ENCODE results near the gene TMEM178B.

The TMEM178B gene

DNA sequence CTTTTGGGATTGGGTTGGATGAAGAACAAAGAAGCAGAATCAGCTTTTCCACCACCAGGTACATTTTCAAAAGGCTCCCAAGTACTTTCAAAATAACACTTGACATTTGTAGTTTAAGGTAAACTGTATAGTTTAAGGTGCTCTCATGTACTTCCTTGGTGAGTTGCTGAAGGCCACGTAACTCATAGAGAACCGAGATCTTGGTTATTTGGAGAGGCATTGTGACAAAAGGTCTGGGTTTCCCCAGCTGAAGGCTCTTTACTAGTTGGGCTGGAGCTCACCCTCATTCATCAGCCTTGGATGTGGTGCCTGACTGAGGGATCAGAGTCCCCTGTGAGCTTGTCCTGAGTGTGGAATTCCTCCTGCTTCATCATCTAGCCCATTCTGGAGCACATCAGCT lies 191.8 kb downstream of the TMEM178B start:
- FAIRE-seq = no peak

GRCh38 chr7:141268614-141269013 lies 194.8 kb downstream of the TMEM178B start:
- no peak for FAIRE-seq

GRCh38 chr7:141271451-141271850 lies 197.6 kb downstream of the TMEM178B start:
- FAIRE-seq = no peak

DNA sequence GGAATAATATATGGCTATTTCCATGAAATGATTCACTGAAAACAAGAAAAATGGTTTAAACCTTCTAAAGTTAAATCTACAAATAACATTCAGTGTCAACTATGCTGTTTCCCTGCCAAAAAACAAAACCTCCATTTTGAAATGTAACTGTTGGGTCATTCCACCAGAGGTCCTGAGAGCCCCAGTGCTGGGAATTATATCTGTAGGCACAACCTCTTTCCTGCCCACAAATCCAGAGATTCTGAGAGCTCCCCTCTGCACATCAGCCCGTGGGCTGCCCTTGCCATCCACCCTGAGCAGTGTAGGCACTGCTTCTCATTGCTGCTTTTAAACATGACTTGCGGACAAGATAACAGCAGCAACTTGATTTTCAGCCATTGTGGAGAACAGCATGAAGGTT lies 198.6 kb downstream of the TMEM178B start:
- FAIRE-seq = no peak

DNA sequence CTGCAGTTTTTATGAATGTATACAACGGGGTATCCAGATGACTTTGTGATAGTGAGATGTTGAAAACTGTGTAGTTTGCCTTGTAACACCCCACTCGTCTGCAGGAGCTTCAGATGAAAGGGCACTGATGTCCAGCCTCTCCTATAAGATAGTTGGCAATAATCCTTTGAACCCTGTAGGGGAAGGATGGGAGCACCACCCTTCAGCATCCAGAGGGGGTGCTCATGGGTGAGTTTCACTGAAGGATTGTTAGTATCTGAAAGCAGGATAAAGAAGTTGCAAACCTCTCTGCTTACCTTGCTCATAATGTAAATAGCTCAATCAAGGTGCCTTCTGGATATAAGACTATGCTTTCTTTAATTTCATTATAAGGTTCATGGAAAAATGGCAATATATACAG lies 201.5 kb downstream of the TMEM178B start:
- no peak for FAIRE-seq

- FAIRE-seq = no peak
Measured at GRCh38 chr7:141276031-141276430, 202.2 kb downstream of the TMEM178B start.

- FAIRE-seq = no peak
Measured at GRCh38 chr7:141280100-141280499, 206.2 kb downstream of the TMEM178B start.

- no peak for FAIRE-seq
Measured at GRCh38 chr7:141281311-141281710, 207.4 kb downstream of the TMEM178B start.

DNA sequence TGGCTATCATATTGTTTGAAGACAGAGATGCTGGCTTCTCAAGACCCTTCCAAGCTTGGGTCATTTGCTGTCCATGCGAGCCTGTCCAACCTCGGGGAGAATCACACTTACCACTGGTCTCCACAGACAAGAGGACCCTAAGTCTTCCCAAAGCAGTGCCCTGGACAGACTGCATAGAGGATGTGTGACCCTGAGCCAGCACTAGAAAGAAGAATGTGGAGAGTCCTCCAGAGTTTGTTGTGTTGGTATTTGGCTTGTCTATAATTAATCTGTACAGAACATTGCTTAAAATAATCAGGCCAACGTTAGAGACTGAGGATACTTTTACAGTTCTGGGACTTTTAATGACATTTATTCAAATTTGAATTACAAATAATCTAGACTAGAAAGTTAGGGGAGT lies 212.7 kb downstream of the TMEM178B start:
- no peak for FAIRE-seq

- FAIRE-seq = no peak
Measured at GRCh38 chr7:141287936-141288335, 214.1 kb downstream of the TMEM178B start.

DNA sequence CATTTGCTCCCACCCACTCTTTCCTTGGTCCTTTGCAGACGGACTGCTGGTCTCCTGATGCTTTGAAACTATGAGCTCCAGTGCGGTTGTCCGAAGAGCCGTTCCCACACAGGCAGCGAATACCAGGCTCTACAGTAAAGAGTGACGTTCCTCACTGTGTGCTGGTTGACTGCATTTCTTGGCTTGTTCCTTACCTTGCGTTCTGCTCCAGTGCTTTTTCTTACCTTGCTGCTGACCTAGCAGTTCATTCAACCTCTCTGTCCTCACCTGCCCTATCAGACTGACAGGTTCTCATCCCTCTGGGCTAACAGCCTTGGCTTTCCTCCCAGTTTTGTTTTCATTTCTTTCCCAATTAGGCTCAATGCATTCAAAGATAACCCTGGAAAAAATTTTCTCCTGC lies 214.8 kb downstream of the TMEM178B start:
- FAIRE-seq = no peak

- no peak for FAIRE-seq
Measured at GRCh38 chr7:141290365-141290764, 216.5 kb downstream of the TMEM178B start.

GRCh38 chr7:141290973-141291372 lies 217.1 kb downstream of the TMEM178B start:
- FAIRE-seq = no peak

GRCh38 chr7:141291541-141291940 lies 217.7 kb downstream of the TMEM178B start:
- no peak for FAIRE-seq

- FAIRE-seq = no peak
Measured at GRCh38 chr7:141294143-141294829, 220.4 kb downstream of the TMEM178B start.

- no peak for FAIRE-seq
Measured at GRCh38 chr7:141295367-141295895, 221.6 kb downstream of the TMEM178B start.

GRCh38 chr7:141300816-141301215 lies 227.0 kb downstream of the TMEM178B start:
- no peak for FAIRE-seq

- FAIRE-seq = no peak
Measured at GRCh38 chr7:141301544-141301943, 227.7 kb downstream of the TMEM178B start.

DNA sequence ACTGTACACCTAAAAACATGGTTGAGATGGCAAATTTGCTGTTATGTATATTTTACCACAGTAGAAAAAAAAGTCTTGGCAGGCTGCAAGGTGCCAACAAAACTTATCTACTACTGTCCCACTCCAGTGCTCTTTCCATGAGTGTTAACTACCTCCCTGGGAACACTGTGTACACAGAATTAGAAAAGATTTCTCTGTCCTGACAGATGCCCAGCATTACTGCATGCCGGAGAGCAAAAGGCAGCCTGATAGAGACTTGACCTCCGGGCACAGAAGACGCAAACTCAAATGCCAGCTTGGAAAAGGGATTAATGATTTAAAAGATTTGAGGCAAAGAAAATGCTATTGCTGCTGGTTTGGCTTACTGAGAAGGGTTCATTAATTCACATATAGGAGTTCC lies 228.8 kb downstream of the TMEM178B start:
- no peak for FAIRE-seq

DNA sequence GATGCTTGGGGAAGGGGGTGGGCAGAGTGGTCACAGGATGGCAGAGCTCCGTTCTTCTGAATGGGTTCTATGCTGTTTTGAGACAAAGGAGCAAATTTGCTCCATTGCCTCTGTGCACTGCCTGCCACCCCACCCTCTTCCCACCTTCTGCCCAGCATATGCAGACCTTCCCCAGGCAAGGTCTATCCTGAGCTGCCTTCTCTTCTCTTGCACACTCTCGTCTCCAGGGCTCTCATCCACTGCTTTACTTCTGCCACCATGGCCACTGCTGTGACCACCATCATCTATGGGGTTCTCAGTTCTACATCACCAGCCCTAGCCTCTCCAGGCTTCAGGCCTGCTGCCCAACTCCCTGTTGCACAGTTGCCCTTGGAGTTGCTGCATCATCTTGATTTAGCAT lies 230.4 kb downstream of the TMEM178B start:
- no peak for FAIRE-seq

GRCh38 chr7:141306081-141306480 lies 232.2 kb downstream of the TMEM178B start:
- no peak for FAIRE-seq

GRCh38 chr7:141312395-141312794 lies 238.5 kb downstream of the TMEM178B start:
- FAIRE-seq = no peak

GRCh38 chr7:141312828-141313521 lies 239.1 kb downstream of the TMEM178B start:
- no peak for FAIRE-seq

GRCh38 chr7:141313896-141314295 lies 240.0 kb downstream of the TMEM178B start:
- FAIRE-seq = no peak

Measured in endometrium (tissue), 2 donors.